Glomerular visceral epithelial cell (primary cell): ENCODE measurements around the gene TUBB2B.
A peak's percentile ranks its signal among the peaks of the same experiment; 100 is the strongest.
"Not testable (repeated sequence)": the region's sequence is repeated elsewhere in the genome, so short reads cannot be mapped to it uniquely, and the experiment has no call there.

ENCODE experiments used
- DNase-seq: peaks from one replicate; pipeline ENCODE4 v3.0.0-alpha.2; 2016; ENCODE audit errors: extremely low spot score

TUBB2B gene

DNA sequence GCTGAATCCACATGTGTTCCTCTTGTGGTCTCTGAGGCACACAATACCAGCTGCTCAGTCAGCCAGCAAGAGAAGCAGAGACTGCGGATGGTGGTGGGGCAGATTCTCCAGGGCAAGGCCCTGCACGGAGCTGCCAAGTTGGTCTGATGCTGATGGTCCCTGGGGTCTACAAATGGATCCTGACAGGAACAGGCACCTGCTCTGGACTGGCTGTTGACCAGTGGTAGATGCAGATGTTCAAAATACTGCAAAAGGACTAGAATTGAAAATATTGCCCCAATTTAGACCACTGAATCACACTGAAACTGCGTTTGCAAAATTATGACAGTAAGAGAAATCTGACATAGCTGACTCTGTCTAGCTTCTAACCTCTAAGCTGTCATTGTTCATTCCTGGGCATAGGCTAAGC lies 40.5 kb downstream of the TUBB2B start:
- no peak for DNase-seq

DNA sequence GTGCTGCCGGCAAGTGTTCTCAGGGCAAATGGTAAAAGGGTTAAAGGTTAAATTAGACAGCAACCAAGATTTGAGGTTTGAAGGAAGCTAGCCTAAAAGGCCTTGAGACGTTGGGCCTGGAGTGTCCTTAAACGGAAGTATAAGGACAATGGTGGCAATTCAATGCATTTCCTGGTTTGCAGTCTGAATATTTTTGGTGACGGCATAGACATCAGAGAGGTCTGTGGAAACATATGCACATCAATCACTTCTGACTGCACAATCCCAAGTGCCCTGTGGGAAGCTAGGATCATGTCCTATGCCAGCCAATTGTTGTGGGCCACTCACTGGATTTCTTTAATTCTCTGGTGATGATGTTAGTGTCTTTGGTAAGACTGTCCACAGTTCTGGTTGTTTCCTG lies 44.4 kb downstream of the TUBB2B start:
- no peak for DNase-seq

DNA sequence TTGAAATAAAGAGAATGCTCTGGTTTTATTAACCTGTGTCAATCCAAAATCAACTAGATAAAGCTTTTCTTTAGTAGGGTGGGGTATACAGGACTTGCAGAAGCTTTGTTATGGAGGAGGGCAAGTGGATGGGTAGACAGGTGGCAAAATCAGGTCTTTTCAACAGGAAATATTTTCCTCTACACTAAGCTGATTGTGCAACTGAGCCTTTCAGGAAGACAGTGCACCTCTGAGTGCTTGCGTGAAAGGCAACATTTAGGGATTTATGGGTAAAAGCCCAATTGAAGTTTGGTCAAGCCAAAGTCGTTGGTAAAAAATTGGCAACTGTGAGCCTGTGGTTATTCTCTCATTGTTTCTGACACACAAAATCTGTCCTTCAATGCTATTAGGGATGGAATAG lies 46.3 kb downstream of the TUBB2B start:
- DNase-seq, result no peak

DNA sequence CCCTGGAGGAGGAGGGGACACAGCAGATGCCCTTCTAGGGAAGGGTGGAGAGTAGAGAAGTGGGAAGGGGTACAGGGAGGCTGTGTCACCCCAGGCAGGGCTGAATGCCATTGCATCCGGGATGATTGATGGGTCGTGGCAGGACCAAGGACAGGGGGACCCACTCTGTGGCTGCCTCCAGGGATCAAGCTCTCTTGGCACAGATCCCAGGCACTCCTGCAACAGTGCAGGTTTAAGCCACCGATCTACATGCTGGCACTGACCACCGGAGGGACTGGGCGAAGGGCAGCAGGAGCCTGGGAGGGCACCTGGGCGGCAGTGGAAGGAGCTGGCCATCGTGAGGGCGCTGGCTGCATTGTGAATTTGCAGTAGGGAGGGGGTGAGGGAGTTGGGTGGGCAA lies 47.5 kb downstream of the TUBB2B start:
- DNase-seq, result not testable (repeated sequence)

DNA sequence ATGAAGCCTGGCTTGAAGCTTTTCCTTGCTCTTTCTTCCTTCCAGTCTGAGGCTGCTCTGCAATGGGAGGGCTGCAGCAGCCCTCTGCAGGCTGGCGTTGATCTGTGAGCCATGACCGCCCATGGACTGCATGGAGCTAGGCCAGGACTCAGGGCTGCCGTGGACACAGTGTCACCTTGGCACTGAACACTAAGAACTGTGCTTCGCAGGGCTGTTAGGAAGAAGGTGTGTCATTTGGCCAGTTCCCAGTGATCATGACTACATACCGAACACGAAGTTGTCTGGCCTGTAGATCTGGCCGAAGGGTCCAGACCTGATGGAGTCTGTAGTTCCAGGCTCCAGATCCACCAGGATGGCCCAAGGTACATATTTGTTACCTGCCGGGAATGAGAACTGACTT lies 48.8 kb downstream of the TUBB2B start:
- DNase-seq, result not testable (repeated sequence)

DNA sequence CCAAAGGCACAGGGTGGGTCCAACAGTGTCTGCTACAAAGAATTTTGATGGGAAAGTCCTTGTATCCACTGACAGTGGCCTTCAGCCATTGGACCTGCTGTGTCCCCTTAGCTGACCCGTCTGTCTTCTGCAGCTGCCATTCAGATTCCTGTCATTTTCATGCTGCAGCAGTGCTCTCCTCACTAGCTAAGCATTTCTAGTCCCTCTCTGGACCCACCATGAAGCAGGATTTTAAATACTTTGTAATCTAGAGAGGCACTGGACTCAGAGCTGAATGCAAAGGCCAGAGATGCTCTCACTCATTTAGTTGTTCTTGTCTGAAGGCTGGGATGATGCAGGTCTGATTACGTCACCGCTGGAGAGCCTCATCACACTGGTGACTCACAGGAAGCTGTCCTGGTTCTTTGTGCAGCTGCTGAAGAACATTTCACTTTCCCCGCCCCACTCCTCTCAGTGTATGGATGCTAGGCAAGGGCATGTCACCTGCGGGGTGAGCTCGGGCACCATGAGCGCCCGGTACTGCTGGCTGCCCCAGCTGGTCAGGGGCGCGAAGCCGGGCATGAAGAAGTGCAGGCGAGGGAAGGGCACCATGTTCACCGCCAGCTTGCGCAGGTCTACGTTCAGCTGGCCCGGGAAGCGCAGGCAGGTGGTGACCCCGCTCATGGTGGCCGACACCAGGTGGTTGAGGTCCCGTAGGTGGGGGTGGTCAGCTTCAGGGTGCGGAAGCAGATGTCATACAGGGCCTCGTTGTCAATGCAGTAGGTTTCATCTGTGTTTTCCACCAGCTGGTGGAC lies 50.7 kb downstream of the TUBB2B start:
- DNase-seq, result peak; percentile 60

DNA sequence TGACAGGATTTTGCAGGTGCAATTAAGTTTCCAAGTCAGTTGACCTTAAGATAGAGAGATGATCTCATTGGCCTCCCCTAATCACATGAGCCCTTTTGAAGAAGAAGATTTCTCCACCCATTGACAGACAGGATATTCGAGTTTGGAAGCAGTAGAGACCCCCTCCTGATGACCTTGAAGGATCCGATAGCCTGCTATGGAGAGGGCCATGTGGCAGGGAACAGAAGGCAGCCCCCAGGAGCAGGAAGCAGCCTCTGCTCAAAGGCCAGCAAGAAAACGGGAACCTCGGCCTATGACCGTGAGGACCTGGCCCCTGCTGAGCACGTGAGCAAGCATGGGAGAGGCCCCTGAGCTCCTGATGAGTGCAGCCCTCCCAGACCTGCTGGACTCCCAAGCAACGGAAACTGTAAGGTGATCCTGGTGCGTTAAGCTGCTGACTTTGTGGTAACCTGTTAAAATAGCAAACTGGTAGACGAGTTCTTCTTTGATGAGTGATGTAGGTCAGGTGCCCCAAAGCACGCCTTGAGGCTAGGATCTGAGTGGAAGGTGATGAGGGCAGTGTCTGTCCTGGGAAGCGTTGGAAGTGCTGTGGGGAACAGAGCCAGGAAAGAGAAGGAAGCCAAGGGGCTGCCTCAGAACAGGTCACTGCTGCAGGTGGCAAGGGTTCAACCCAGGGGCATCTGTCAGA lies 51.6 kb downstream of the TUBB2B start:
- DNase-seq, result no peak
